ENCODE data around the gene IGFBP2.

DNA sequence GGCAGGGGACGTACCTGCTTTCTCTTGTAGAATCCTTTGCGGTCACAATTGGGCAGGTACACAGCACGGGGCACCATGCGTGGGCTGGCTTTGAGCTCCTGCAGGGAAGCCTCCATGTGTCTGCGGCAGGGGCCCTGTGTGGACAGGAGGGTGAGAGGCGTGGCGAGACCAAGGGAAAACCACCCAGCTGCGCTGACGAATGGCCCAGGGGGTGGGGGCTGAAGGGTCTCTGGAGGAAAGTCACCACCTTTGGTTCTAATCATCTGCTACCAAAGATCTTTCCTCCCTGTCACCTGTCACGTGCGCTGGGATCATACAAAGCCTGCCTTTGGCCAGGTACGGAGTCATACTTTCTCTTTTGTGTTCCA is 44.9 kb downstream of the IGFBP2 start:
- TF ChIP-seq, protein P1, sequence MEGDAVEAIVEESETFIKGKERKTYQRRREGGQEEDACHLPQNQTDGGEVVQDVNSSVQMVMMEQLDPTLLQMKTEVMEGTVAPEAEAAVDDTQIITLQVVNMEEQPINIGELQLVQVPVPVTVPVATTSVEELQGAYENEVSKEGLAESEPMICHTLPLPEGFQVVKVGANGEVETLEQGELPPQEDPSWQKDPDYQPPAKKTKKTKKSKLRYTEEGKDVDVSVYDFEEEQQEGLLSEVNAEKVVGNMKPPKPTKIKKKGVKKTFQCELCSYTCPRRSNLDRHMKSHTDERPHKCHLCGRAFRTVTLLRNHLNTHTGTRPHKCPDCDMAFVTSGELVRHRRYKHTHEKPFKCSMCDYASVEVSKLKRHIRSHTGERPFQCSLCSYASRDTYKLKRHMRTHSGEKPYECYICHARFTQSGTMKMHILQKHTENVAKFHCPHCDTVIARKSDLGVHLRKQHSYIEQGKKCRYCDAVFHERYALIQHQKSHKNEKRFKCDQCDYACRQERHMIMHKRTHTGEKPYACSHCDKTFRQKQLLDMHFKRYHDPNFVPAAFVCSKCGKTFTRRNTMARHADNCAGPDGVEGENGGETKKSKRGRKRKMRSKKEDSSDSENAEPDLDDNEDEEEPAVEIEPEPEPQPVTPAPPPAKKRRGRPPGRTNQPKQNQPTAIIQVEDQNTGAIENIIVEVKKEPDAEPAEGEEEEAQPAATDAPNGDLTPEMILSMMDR (IDR thresholded peaks at IDR 0.05), result no peak
- TF ChIP-seq POLR2A (IDR thresholded peaks at IDR 0.05), result no peak

Data from uterus (tissue), 2 donors.